ENCODE measurements around the gene SMYD3. TPM values are rescaled to one million over a fixed set of nuclear protein-coding genes. Genes with fewer than 3 reads are reported as not detected.

Gene SMYD3
- polyA plus RNA-seq, 1 donor from 2014 or later: 35.9 TPM

- H3K4me3 Mint-ChIP-seq: no peak overlapping the region
Observed at GRCh38 chr1:246510147-246511030, 3.3 kb upstream of the SMYD3 start.

GRCh38 chr1:246508897-246509688 lies 2.0 kb upstream of the SMYD3 start:
- no peaks in the 10 kb centered on the region for H3K27me3 Mint-ChIP-seq
- H3K4me1 Mint-ChIP-seq: peaks cover 10 to 18% (median 18%) of the 10 kb centered on the region in 3 donors
- H3K27ac Mint-ChIP-seq: peak overlapping the region in 1 of 3 donors; percentile 13
- peak overlapping the region in 2 of 4 donors; percentile 69 to 71 for H3K4me3 Mint-ChIP-seq
- H3K9me3 Mint-ChIP-seq: peaks cover 0 to 5% (median 0%) of the 10 kb centered on the region in 3 donors
- H3K36me3 Mint-ChIP-seq: no peaks in the 10 kb centered on the region

More at GRCh38 chr1:246510147-246511030, 3.3 kb upstream of the SMYD3 start:
- peaks cover 10 to 18% (median 16%) of the 10 kb centered on the region in 3 donors for H3K4me1 Mint-ChIP-seq
- no peaks in the 10 kb centered on the region for H3K36me3 Mint-ChIP-seq
- no peaks in the 10 kb centered on the region for H3K27me3 Mint-ChIP-seq
- peaks cover 2 to 11% (median 3%) of the 10 kb centered on the region in 3 donors for H3K9me3 Mint-ChIP-seq
- no peak overlapping the region for H3K27ac Mint-ChIP-seq

- Mint-ChIP-seq H3K27ac (peak overlapping the region in 2 of 3 donors; percentile 21 to 90), H3K36me3 (no peaks in the 10 kb centered on the region), H3K4me1 (peaks cover 10 to 21% (median 18%) of the 10 kb centered on the region in 3 donors), H3K4me3 (peak overlapping the region; percentile 93 to 95 (median 93)), H3K27me3 (no peaks in the 10 kb centered on the region), H3K9me3 (no peaks in the 10 kb centered on the region)
Observed at GRCh38 chr1:246506367-246506673, 759 bp downstream of the SMYD3 start.

GRCh38 chr1:246503341-246503740 lies 3.7 kb downstream of the SMYD3 start:
- Mint-ChIP-seq H3K4me1 (peaks cover 10 to 25% (median 18%) of the 10 kb centered on the region in 3 donors), H3K4me3 (peak overlapping the region in 2 of 4 donors; percentile 39 to 68), H3K27me3 (no peaks in the 10 kb centered on the region), H3K27ac (no peak overlapping the region), H3K9me3 (no peaks in the 10 kb centered on the region), H3K36me3 (no peaks in the 10 kb centered on the region)

- no peak overlapping the region for H3K4me3 Mint-ChIP-seq
- H3K27ac Mint-ChIP-seq: no peak overlapping the region
- H3K9me3 Mint-ChIP-seq: no peaks in the 10 kb centered on the region
- no peaks in the 10 kb centered on the region for H3K27me3 Mint-ChIP-seq
- H3K4me1 Mint-ChIP-seq: peaks cover 5 to 7% (median 6%) of the 10 kb centered on the region in 3 donors
- H3K36me3 Mint-ChIP-seq: no peaks in the 10 kb centered on the region
Observed at GRCh38 chr1:246497331-246497915, 9.7 kb downstream of the SMYD3 start.

GRCh38 chr1:246492611-246493245 lies 14.4 kb downstream of the SMYD3 start:
- no peak overlapping the region for H3K27ac Mint-ChIP-seq
- no peaks in the 10 kb centered on the region for H3K9me3 Mint-ChIP-seq
- H3K27me3 Mint-ChIP-seq: no peaks in the 10 kb centered on the region
- H3K4me1 Mint-ChIP-seq: peaks cover 1 to 6% (median 5%) of the 10 kb centered on the region in 3 donors
- no peaks in the 10 kb centered on the region for H3K36me3 Mint-ChIP-seq
- no peak overlapping the region for H3K4me3 Mint-ChIP-seq

GRCh38 chr1:246491551-246492053 lies 15.5 kb downstream of the SMYD3 start:
- Mint-ChIP-seq H3K4me3 (no peak overlapping the region), H3K36me3 (peaks cover 2% of the 10 kb centered on the region), H3K9me3 (no peaks in the 10 kb centered on the region), H3K27me3 (no peaks in the 10 kb centered on the region), H3K27ac (no peak overlapping the region), H3K4me1 (peaks cover 3 to 6% (median 3%) of the 10 kb centered on the region in 3 donors)

GRCh38 chr1:246488674-246489073 lies 18.4 kb downstream of the SMYD3 start:
- Mint-ChIP-seq H3K27me3 (no peaks in the 10 kb centered on the region), H3K36me3 (peaks cover 2% of the 10 kb centered on the region), H3K9me3 (no peaks in the 10 kb centered on the region)

GRCh38 chr1:246483569-246483933 lies 23.5 kb downstream of the SMYD3 start:
- H3K4me1 Mint-ChIP-seq: peaks cover 20 to 27% (median 21%) of the 10 kb centered on the region in 3 donors
- no peaks in the 10 kb centered on the region for H3K9me3 Mint-ChIP-seq
- H3K4me3 Mint-ChIP-seq: peak overlapping the region in 2 of 4 donors; percentile 70 to 72
- H3K36me3 Mint-ChIP-seq: peaks cover 2% of the 10 kb centered on the region
- H3K27me3 Mint-ChIP-seq: no peaks in the 10 kb centered on the region
- H3K27ac Mint-ChIP-seq: no peak overlapping the region

More at GRCh38 chr1:246488674-246489073, 18.4 kb downstream of the SMYD3 start:
- Mint-ChIP-seq H3K27ac (peak overlapping the region in 1 of 3 donors; percentile 27), H3K4me1 (peaks cover 4 to 13% (median 6%) of the 10 kb centered on the region in 3 donors), H3K4me3 (peak overlapping the region in 1 of 4 donors; percentile 74)

GRCh38 chr1:246482805-246483568 lies 24.1 kb downstream of the SMYD3 start:
- H3K36me3 Mint-ChIP-seq: peaks cover 2% of the 10 kb centered on the region
- peak overlapping the region in 3 of 4 donors; percentile 4 to 72 (median 70) for H3K4me3 Mint-ChIP-seq
- H3K9me3 Mint-ChIP-seq: no peaks in the 10 kb centered on the region
- H3K27me3 Mint-ChIP-seq: no peaks in the 10 kb centered on the region
- peaks cover 19 to 27% (median 20%) of the 10 kb centered on the region in 3 donors for H3K4me1 Mint-ChIP-seq
- H3K27ac Mint-ChIP-seq: peak overlapping the region in 1 of 3 donors; percentile 0

- Mint-ChIP-seq H3K27me3 (no peaks in the 10 kb centered on the region), H3K36me3 (no peaks in the 10 kb centered on the region), H3K4me3 (no peak overlapping the region), H3K9me3 (no peaks in the 10 kb centered on the region), H3K4me1 (peaks cover 16 to 19% (median 17%) of the 10 kb centered on the region in 3 donors), H3K27ac (no peak overlapping the region)
Observed at GRCh38 chr1:246479061-246479460, 28.0 kb downstream of the SMYD3 start.

- Mint-ChIP-seq H3K9me3 (no peaks in the 10 kb centered on the region), H3K36me3 (no peaks in the 10 kb centered on the region), H3K27ac (no peak overlapping the region), H3K4me1 (peaks cover 4 to 14% (median 10%) of the 10 kb centered on the region in 3 donors), H3K4me3 (no peak overlapping the region), H3K27me3 (no peaks in the 10 kb centered on the region)
Observed at GRCh38 chr1:246477634-246478033, 29.4 kb downstream of the SMYD3 start.

GRCh38 chr1:246476771-246477170 lies 30.3 kb downstream of the SMYD3 start:
- Mint-ChIP-seq H3K9me3 (no peaks in the 10 kb centered on the region), H3K4me1 (peaks cover 5 to 11% (median 8%) of the 10 kb centered on the region in 3 donors), H3K27ac (no peak overlapping the region)

GRCh38 chr1:246471688-246472087 lies 35.4 kb downstream of the SMYD3 start:
- Mint-ChIP-seq H3K4me3 (no peak overlapping the region), H3K27me3 (no peaks in the 10 kb centered on the region), H3K36me3 (peaks cover 2% of the 10 kb centered on the region), H3K27ac (no peak overlapping the region), H3K9me3 (no peaks in the 10 kb centered on the region), H3K4me1 (peaks cover 5 to 15% (median 12%) of the 10 kb centered on the region in 3 donors)

More at GRCh38 chr1:246476771-246477170, 30.3 kb downstream of the SMYD3 start:
- H3K36me3 Mint-ChIP-seq: no peaks in the 10 kb centered on the region
- no peak overlapping the region for H3K4me3 Mint-ChIP-seq
- no peaks in the 10 kb centered on the region for H3K27me3 Mint-ChIP-seq
